Gastrocnemius medialis (tissue), 4 donors: ENCODE results near the gene CD47.

Source experiments
- POLR2A ChIP-seq, 2 donors: fragments of 450-650 bp; IDR thresholded peaks; one replicate each; pipeline ENCODE4 v1.6.1; 2017; ENCODE audit warnings: antibody characterized with exemption in 2 of 2, mild to moderate bottlenecking in 2 of 2, moderate library complexity in 2 of 2
- TF ChIP-seq, protein P1 (sequence below), 5 experiments: fragments of 450-650 bp in 3 of 5; fragments of 200-600 bp in 2 of 5; sonication (generic) in 2 of 5; IDR thresholded peaks in 4 of 5; conservative IDR thresholded peaks in 1 of 5; 1 replicate in 4 of 5; 2 replicates in 1 of 5; pipeline ENCODE4 v1.5.1; 2016 to 2019; ENCODE audit warnings: antibody characterized with exemption in 5 of 5, mild to moderate bottlenecking in 3 of 5, moderate library complexity in 3 of 5

DNA sequence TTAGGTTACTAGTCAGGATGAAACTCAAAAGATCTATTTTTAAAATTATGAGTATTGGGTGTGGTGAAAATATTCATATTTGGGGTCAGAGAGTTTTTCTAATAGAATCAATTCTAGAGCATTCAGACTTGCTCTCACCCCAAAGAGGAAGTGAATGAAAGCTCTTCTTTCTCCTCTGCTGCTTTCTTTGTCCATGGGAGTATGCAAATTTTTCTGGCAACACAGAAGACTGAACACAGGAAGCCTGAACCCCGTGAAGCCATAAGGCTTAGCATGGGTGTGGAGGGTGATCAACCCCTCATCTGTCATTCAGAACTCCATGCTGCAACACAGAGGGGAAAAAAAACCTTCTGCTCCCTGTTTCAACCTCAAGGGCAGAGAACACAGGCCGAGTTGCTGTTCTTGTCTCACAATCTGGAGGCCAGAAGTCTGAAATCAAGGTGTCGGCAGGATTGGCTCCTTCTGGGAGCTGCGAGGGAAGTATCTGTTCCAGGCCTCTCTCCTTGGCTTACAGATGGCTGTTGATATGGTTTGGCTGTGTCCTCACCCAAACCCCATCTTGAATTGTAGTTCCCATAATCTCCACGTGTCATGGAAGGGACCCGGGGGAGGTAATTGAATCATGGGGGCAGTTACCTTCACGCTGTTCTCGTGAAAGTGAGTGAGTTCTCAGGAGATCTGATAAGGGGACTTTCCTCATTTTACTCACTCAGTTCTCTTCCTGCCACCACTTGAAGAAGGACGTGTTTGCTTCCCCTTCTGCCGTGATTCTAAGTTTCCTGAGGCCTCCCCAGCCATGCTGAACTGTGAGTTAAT, 33.7 kb upstream of the CD47 start:
- TF ChIP-seq, protein P1, sequence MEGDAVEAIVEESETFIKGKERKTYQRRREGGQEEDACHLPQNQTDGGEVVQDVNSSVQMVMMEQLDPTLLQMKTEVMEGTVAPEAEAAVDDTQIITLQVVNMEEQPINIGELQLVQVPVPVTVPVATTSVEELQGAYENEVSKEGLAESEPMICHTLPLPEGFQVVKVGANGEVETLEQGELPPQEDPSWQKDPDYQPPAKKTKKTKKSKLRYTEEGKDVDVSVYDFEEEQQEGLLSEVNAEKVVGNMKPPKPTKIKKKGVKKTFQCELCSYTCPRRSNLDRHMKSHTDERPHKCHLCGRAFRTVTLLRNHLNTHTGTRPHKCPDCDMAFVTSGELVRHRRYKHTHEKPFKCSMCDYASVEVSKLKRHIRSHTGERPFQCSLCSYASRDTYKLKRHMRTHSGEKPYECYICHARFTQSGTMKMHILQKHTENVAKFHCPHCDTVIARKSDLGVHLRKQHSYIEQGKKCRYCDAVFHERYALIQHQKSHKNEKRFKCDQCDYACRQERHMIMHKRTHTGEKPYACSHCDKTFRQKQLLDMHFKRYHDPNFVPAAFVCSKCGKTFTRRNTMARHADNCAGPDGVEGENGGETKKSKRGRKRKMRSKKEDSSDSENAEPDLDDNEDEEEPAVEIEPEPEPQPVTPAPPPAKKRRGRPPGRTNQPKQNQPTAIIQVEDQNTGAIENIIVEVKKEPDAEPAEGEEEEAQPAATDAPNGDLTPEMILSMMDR (IDR thresholded peaks at IDR 0.05 in 4 of 5, conservative IDR thresholded peaks at IDR 0.05 in 1 of 5) = no peak
- TF ChIP-seq POLR2A (IDR thresholded peaks at IDR 0.05) = no peak
